ENCODE data around the gene ZNF624. TPM values are rescaled to one million over a fixed set of nuclear protein-coding genes. Genes with fewer than 3 reads are reported as not detected.
A peak's percentile ranks its signal among the peaks of the same experiment; 100 is the strongest.

ZNF624 gene
- total and polyA plus RNA-seq, 2 of the 4 experiments (the other 2 are of a cell fraction) = 0.80 to 3.8 TPM

DNA sequence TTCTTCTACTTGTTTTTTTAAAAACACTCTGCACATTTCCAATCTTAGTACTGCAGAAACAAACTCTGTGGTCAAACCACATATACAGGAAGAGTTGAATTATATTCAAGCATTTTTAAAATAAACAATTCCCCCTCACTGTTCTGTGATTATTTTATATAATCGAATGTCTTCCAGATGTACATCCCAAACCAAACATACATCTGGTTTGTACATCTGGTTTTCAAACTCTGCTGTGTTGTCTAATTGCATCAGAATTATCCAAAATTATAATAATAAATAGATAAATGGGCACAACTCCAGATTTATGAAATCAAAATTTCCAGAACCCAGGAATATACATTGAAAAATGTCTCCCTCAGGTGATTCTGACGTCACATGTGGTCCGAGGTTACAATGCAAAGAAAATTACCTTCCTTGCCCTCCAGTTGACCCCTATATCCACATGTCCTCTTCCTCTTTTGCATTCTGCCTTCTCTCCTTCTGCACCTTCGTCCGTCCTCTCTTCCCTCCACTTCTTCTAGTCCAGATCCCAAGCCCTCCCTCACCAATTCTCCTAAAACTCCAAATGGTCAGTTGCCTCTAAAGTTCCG is 23.1 kb upstream of the ZNF624 start:
- H3K23ac ChIP-seq (ENCODE audit: low read depth, low read length) = no peak overlapping the region
- ChIA-PET POLR2A (ENCODE audit: unreplicated experiment) (no interaction called here), CTCF (no interaction called here)
- TF ChIP-seq, protein P1, sequence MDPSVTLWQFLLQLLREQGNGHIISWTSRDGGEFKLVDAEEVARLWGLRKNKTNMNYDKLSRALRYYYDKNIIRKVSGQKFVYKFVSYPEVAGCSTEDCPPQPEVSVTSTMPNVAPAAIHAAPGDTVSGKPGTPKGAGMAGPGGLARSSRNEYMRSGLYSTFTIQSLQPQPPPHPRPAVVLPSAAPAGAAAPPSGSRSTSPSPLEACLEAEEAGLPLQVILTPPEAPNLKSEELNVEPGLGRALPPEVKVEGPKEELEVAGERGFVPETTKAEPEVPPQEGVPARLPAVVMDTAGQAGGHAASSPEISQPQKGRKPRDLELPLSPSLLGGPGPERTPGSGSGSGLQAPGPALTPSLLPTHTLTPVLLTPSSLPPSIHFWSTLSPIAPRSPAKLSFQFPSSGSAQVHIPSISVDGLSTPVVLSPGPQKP (IDR thresholded peaks at IDR 0.05; ENCODE audit: borderline replicate concordance, low read depth, low read length) = no peak
- TF ChIP-seq BHLHE40 (IDR thresholded peaks at IDR 0.05; ENCODE audit: low read depth, low read length) (no peak), MAZ (IDR thresholded peaks at IDR 0.05; ENCODE audit: borderline replicate concordance, low read depth, low read length) (no peak)
- DNase-seq (peak; percentile 25), ATAC-seq (ENCODE audit: low read depth) (peak; percentile 24; the same call in 1 of the 2 replicates)
- no peaks in the 10 kb centered on the region for H3K4me1 ChIP-seq (ENCODE audit: control insufficient read depth, insufficient read depth, low read length)
- peaks cover 8% of the 10 kb centered on the region for H3K27me3 ChIP-seq (ENCODE audit: control insufficient read depth, insufficient read depth, low read length)
- H2BK20ac ChIP-seq (ENCODE audit: low read depth, low read length) = no peak overlapping the region
- no peak overlapping the region for H3K4me2 ChIP-seq (ENCODE audit: low read depth, low read length)
- H3K18ac ChIP-seq (ENCODE audit: low read depth, low read length) = no peak overlapping the region
- H3K9me3 ChIP-seq (ENCODE audit: control insufficient read depth, insufficient read depth, low read length) = no peaks in the 10 kb centered on the region
- H3K14ac ChIP-seq (replicated peaks; ENCODE audit: low read depth, low read length) = no peak overlapping the region
- H2AK9ac ChIP-seq (replicated peaks; ENCODE audit: low read depth, low read length, poor library complexity) = no peak overlapping the region
- 57% methylated on average over 4 of the region's 6 CpGs; no CpG with 5 or more reads in 1 of the 2 experiments for WGBS, 2 experiments (ENCODE audit: extremely low coverage in 2 of 2, insufficient read length in 1 of 2)
- dilution Hi-C loops (cut with HindIII; ENCODE audit: low sequenced_read_pairs, unreplicated experiment) (no loop called here), in situ Hi-C loops (cut with MboI; ENCODE audit: low sequenced_read_pairs) (no loop called here), intact Hi-C loops (cut with micrococcal nuclease) (no loop called here)
- no peaks in the 10 kb centered on the region for H3K79me1 ChIP-seq (ENCODE audit: low read depth in 1 of 2, low read length in 2 of 2)
- H2BK5ac ChIP-seq (ENCODE audit: low read depth, low read length, poor library complexity, severe bottlenecking) = no peak overlapping the region
- no peak overlapping the region for H3K4ac ChIP-seq (ENCODE audit: low read depth, low read length)
- H3K36me3 ChIP-seq (ENCODE audit: control insufficient read depth, insufficient read depth, low read length) = no peaks in the 10 kb centered on the region
- no peak overlapping the region for H4K8ac ChIP-seq (ENCODE audit: low read depth in 2 of 2, low read length in 2 of 2)
- no peak overlapping the region for H2BK120ac ChIP-seq (ENCODE audit: low read depth, low read length)
- no peak overlapping the region for H4K5ac ChIP-seq (ENCODE audit: low read depth, low read length)
- no peak overlapping the region for H3K27ac ChIP-seq (ENCODE audit: insufficient read depth, low read length)
- H3K56ac ChIP-seq (ENCODE audit: extremely low read depth, insufficient read depth, low read length) = no peak overlapping the region
- H3K4me3 ChIP-seq (ENCODE audit: insufficient read depth, low read depth, low read length) = no peak overlapping the region
- no peak overlapping the region for H2BK15ac ChIP-seq (ENCODE audit: low read depth, low read length)
- BruUV-seq (replicated peaks) = no TSS peak
- no peaks in the 10 kb centered on the region for H4K20me1 ChIP-seq (ENCODE audit: insufficient read depth, low read length)
- no peak overlapping the region for H4K91ac ChIP-seq (ENCODE audit: insufficient read depth, low read depth, low read length)
- no peak overlapping the region for H3K9ac ChIP-seq (ENCODE audit: low read depth, low read length)
- no peak overlapping the region for H2AK5ac ChIP-seq (ENCODE audit: low read depth, low read length)
- H2AFZ ChIP-seq (replicated peaks; ENCODE audit: low read length, poor library complexity) = no peak overlapping the region
- H3K9me1 ChIP-seq (ENCODE audit: insufficient read depth, low read length) = no peaks in the 10 kb centered on the region

Measured in IMR-90 (cell line).